Ascending aorta (tissue), 2 donors: ENCODE measurements around the gene UNC5B. TPM values are rescaled to one million over a fixed set of nuclear protein-coding genes. Genes with fewer than 3 reads are reported as not detected.
A peak's percentile ranks its signal among the peaks of the same experiment; 100 is the strongest.
"Not testable (repeated sequence)": the region's sequence is repeated elsewhere in the genome, so short reads cannot be mapped to it uniquely, and the experiment has no call there.

Source experiments
- DNase-seq, 2 donors: peaks; one replicate each; pipeline ENCODE4 v3.0.0-alpha.2; 2019; ENCODE audit warnings: low spot score in 2 of 2
- H3K27ac ChIP-seq, 2 donors: fragments of 200-600 bp; sonication (generic); one replicate each; pipeline ENCODE4 v1.5.1; 2016 to 2017; ENCODE audit warnings: mild to moderate bottlenecking in 1 of 2
- H3K27me3 ChIP-seq: fragments of 200-600 bp; sonication (generic); one replicate; pipeline ENCODE4 v1.5.1; 2017
- H3K36me3 ChIP-seq, 2 donors: fragments of 200-600 bp; sonication (generic); one replicate each; pipeline ENCODE4 v1.5.1; 2016
- H3K4me1 ChIP-seq, 2 donors: fragments of 200-600 bp; sonication (generic); one replicate each; pipeline ENCODE4 v1.5.1; 2016 to 2017; ENCODE audit warnings: mild to moderate bottlenecking in 1 of 2
- H3K4me3 ChIP-seq, 2 donors: fragments of 200-600 bp; sonication (generic); one replicate each; pipeline ENCODE4 v1.5.1; 2016 to 2017; ENCODE audit warnings: mild to moderate bottlenecking in 1 of 2
- H3K9me3 ChIP-seq, 2 donors: fragments of 200-600 bp; sonication (generic); one replicate each; pipeline ENCODE4 v1.5.1; 2016
- intact Hi-C: fragments of 100-400 bp; cut with DNase I; formaldehyde crosslinking; loops from one replicate; pipeline ENCODE4 v1.15.1; 2023
- total RNA-seq: library from RNA; depleted of rRNA; stranded (reverse); fragments of >200 nt; gene quantifications from one replicate; pipeline ENCODE4 v1.1.0, GENCODE V29; 2016
- TF ChIP-seq, protein P1 (sequence below), 3 experiments: fragments of 200-600 bp in 2 of 3; fragments of 450-650 bp in 1 of 3; sonication (generic) in 2 of 3; IDR thresholded peaks; one replicate each; pipeline ENCODE4 v1.5.1; 2016 to 2019; ENCODE audit warnings: antibody characterized with exemption in 3 of 3, mild to moderate bottlenecking in 1 of 3, moderate library complexity in 1 of 3

The UNC5B gene
- total RNA-seq, 1 donor from 2014 or later: 42.4 TPM

DNA sequence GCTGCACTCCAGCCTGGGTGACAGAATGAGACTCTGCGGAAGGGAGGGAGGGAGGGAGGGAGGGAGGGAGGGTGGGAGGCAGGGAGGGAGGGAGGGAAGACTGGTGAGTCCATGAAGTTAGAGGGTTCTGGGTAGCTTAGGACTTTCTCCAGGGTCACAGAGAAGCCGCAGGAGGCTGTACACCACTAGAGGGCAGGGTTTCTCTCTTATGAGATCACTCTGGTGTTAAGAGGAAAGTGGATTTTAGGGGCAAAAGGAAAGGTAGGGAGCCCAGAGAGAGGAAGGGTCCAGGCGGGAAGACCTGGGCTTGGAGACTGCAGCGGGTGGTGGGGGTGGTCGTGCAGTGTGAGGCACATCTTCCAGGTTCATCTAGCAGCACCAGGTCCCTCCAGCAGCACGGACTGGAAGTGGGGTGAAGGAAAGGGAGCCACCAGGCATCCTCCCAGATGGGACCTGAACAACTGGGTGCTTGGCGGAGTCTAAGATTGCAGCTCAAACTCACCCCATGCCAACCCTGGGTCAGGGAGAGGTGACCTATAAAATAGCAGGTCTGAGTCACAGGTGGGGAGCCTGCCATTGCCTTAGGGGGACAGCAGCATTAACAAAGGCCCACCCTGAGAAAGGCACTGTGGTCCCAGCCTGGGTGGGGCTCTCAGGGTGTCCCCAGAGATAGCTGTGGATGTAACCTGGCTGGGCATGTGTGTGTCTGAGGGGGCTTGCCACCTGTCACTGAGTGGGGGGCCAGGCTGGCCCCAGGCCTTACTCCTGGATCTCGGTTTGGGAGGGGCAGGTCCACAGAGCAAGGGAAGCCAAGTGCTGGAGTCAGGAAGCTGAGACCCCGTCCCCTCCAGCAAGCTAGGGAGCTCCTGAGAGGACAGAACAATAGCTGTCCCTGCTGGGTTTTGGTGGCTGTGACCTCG, 58.2 kb downstream of the UNC5B start:
- Histone ChIP-seq H3K27me3 (no peaks in the 10 kb centered on the region), H3K9me3 (no peaks in the 10 kb centered on the region), H3K36me3 (no peaks in the 10 kb centered on the region), H3K4me1 (peaks cover 0 to 8% of the 10 kb centered on the region in 2 donors), H3K27ac (no peak overlapping the region), H3K4me3 (no peak overlapping the region)
- DNase-seq: no peak
- TF ChIP-seq, protein P1, sequence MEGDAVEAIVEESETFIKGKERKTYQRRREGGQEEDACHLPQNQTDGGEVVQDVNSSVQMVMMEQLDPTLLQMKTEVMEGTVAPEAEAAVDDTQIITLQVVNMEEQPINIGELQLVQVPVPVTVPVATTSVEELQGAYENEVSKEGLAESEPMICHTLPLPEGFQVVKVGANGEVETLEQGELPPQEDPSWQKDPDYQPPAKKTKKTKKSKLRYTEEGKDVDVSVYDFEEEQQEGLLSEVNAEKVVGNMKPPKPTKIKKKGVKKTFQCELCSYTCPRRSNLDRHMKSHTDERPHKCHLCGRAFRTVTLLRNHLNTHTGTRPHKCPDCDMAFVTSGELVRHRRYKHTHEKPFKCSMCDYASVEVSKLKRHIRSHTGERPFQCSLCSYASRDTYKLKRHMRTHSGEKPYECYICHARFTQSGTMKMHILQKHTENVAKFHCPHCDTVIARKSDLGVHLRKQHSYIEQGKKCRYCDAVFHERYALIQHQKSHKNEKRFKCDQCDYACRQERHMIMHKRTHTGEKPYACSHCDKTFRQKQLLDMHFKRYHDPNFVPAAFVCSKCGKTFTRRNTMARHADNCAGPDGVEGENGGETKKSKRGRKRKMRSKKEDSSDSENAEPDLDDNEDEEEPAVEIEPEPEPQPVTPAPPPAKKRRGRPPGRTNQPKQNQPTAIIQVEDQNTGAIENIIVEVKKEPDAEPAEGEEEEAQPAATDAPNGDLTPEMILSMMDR (IDR thresholded peaks at IDR 0.05): peak in 2 of 3 experiments; percentile 64 to 69
- intact Hi-C loops: no loop called here

DNA sequence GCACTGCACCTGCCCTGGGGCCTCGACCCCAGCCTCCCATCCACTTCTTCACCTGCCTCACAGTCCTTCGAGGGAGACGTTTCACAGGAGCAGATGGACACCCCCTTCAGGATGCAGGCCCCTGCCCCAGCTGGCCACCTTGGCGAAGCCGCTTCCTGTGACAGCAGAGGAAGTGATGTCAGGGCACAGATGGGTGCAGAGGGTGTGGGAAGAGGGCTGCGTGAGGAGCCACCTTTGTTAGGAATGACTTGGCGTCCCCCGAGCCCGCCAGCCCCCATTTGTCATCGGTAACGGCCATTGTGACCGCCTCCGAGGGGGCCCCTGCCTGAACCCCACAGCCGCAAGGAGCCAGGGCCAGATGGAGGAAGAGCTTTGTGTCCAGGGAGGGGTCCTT, 59.3 kb downstream of the UNC5B start:
- peaks cover 0 to 8% of the 10 kb centered on the region in 2 donors for H3K4me1 ChIP-seq
- DNase-seq: no peak
- H3K27me3 ChIP-seq: no peaks in the 10 kb centered on the region
- no peak overlapping the region for H3K4me3 ChIP-seq
- H3K27ac ChIP-seq: no peak overlapping the region
- TF ChIP-seq, protein P1 (IDR thresholded peaks at IDR 0.05): no peak
- H3K9me3 ChIP-seq: no peaks in the 10 kb centered on the region
- intact Hi-C loops: no loop called here
- no peaks in the 10 kb centered on the region for H3K36me3 ChIP-seq

DNA sequence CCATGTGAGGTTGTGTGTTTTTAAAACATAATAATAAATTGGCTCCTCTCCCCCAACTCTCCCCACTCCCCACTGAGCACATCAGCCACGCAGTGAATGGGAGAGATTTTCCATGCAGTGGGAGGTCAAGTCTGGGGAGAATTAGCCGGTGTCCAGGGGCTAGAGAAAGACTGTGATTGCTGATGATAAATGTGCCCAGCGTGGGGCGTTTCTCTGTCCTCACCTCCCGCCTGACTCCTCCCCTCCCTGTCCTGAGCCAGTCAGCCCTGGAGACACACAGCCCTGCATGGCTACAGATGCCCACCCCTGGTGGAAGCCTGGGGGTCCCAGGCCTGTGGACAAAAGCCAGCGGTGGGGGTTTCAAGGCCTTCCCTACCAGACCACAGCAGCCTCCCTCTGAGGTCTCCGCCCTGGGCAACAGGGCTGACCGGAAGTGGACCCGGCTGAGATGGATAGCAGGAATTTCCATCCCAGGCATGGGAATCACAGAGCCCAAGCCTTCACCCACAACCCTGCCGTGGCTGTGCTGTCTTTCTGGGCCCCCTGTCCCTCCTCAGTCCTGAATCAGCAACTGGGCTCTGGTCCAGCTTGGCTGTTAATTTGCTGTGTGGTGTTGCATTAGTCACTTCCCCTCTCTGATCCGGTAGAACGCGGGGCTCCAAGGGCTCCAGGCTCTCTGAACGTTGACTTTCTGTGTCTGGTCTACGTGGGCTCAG, 59.8 kb downstream of the UNC5B start:
- Histone ChIP-seq H3K9me3 (no peaks in the 10 kb centered on the region), H3K36me3 (no peaks in the 10 kb centered on the region), H3K27ac (no peak overlapping the region), H3K4me1 (peaks cover 0 to 8% of the 10 kb centered on the region in 2 donors), H3K4me3 (no peak overlapping the region), H3K27me3 (no peaks in the 10 kb centered on the region)
- intact Hi-C loops: no loop called here
- TF ChIP-seq, protein P1 (IDR thresholded peaks at IDR 0.05): no peak
- no peak for DNase-seq

DNA sequence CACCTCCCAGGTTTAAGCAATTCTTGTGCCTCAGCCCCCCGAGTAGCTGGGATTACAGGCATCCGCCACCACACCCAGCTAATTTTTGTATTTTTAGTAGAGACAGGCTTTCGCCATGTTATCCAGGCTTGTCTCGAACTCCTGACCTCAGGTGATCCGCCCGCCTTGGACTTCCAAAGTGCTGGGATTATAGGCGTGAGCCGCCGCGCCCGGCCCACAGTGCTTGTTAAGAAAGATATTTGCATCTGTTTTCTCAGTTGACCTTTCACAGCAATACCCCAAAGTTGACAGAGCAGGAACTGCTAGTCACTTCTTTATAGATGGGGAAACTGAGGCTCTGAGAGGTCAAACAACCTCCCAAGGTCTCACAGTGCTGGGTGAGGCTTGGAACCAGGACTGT, 60.6 kb downstream of the UNC5B start:
- H3K4me1 ChIP-seq, H3K9me3 ChIP-seq, H3K36me3 ChIP-seq, DNase-seq, H3K4me3 ChIP-seq, H3K27ac ChIP-seq, H3K27me3 ChIP-seq, intact Hi-C loops: not testable (repeated sequence)

DNA sequence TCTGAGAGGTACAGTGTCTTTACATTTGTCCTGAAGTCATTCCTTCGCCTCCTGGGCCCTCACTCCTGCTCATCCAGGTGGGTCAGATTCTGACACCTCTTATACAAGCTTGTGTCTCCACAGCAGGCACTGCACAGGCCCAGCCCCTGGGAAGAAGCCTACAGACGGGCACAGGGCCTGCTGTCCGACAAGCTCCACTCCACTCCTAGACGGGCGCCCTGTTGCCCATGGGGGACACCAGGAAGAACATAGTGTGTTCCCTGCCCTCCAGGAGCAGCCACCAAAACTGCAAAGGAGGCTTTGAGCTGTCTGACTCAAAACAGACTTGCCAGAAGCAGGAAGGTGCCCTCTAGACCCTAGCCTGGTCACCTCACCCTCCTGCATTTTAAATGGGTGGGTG, 61.1 kb downstream of the UNC5B start:
- TF ChIP-seq, protein P1 (IDR thresholded peaks at IDR 0.05): no peak
- no peak overlapping the region for H3K27ac ChIP-seq
- peaks cover 0 to 8% of the 10 kb centered on the region in 2 donors for H3K4me1 ChIP-seq
- H3K9me3 ChIP-seq: no peaks in the 10 kb centered on the region
- H3K4me3 ChIP-seq: no peak overlapping the region
- H3K27me3 ChIP-seq: no peaks in the 10 kb centered on the region
- H3K36me3 ChIP-seq: no peaks in the 10 kb centered on the region
- intact Hi-C loops: no loop called here
- DNase-seq: no peak
